ENCODE data around the gene LARGE1. TPM values are rescaled to one million over a fixed set of nuclear protein-coding genes. Genes with fewer than 3 reads are reported as not detected.

Gene LARGE1
- total RNA-seq, 1 experiment from 2014 or later, result 2.5 TPM

- H3K27ac ChIP-seq (ENCODE audit: low read length), result no peak overlapping the region
- intact Hi-C loops (cut with micrococcal nuclease; ENCODE audit: unreplicated experiment), result no loop called here
- H3K36me3 ChIP-seq (ENCODE audit: control insufficient read depth, insufficient read depth, low read length), result no peaks in the 10 kb centered on the region
- ChIA-PET CTCF (no interaction called here), POLR2A (no interaction called here)
- TF ChIP-seq TCF7L2 (IDR thresholded peaks at IDR 0.05; ENCODE audit: low read depth, low read length) (no peak), REST (IDR thresholded peaks at IDR 0.05; ENCODE audit: insufficient read depth in 1 of 2, low read depth in 2 of 2, low read length in 1 of 2) (no peak), SIN3A (IDR thresholded peaks at IDR 0.05; ENCODE audit: borderline replicate concordance, insufficient read depth, low read depth, low read length) (no peak), POLR2AphosphoS5 (IDR thresholded peaks at IDR 0.05; ENCODE audit: low read depth, low read length) (no peak)
- in situ Hi-C loops (cut with HindIII; ENCODE audit: low pct_unique_long_range_greater_than_20kb, low sequenced_read_pairs), result no loop called here
- no TSS peak for BruUV-seq (replicated peaks)
- DNase-seq (ENCODE audit: low read depth, low spot score) (no peak), ATAC-seq (no peak)
- no peaks in the 10 kb centered on the region for H3K27me3 ChIP-seq (ENCODE audit: control insufficient read depth, insufficient read depth, low read length)
- no peak overlapping the region for H3K4me3 ChIP-seq (ENCODE audit: low read depth in 2 of 2, low read length in 2 of 2)
- H3K4me1 ChIP-seq (ENCODE audit: control insufficient read depth, insufficient read depth, low read length), result no peaks in the 10 kb centered on the region
- no peaks in the 10 kb centered on the region for H3K9me3 ChIP-seq (ENCODE audit: control insufficient read depth, insufficient read depth, low read depth, low read length)
Observed at GRCh38 chr22:33865996-33866395, 54.3 kb downstream of the LARGE1 start.

DNA sequence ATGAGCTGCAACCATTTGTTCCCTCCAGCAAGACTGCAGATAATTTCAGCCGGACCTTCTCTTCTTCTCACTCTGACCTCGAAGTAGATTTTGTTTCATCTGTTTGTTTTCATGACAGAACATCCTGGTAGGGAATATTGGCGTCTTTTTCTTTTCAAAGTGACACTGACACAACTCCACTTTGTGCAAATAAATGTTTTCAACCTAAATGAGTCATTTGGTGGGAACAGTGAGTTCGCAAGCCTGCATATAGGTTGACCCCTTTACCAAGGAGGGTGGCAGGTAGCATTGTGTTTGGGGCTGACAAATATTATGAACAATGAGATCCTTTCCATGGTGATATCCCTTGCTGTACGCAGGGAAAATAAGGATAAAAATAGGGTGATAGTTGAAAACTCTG is 55.0 kb downstream of the LARGE1 start:
- Histone ChIP-seq H3K27me3 (ENCODE audit: control insufficient read depth, insufficient read depth, low read length) (no peaks in the 10 kb centered on the region), H3K4me3 (ENCODE audit: low read depth in 2 of 2, low read length in 2 of 2) (no peak overlapping the region), H3K27ac (ENCODE audit: low read length) (no peak overlapping the region), H3K36me3 (ENCODE audit: control insufficient read depth, insufficient read depth, low read length) (no peaks in the 10 kb centered on the region), H3K9me3 (ENCODE audit: control insufficient read depth, insufficient read depth, low read depth, low read length) (no peaks in the 10 kb centered on the region), H3K4me1 (ENCODE audit: control insufficient read depth, insufficient read depth, low read length) (no peaks in the 10 kb centered on the region)
- no TSS peak for BruUV-seq (replicated peaks)
- DNase-seq (ENCODE audit: low read depth, low spot score), result no peak
- TF ChIP-seq REST (IDR thresholded peaks at IDR 0.05; ENCODE audit: insufficient read depth in 1 of 2, low read depth in 2 of 2, low read length in 1 of 2) (no peak), POLR2AphosphoS5 (IDR thresholded peaks at IDR 0.05; ENCODE audit: low read depth, low read length) (no peak), TCF7L2 (IDR thresholded peaks at IDR 0.05; ENCODE audit: low read depth, low read length) (no peak), SIN3A (IDR thresholded peaks at IDR 0.05; ENCODE audit: borderline replicate concordance, insufficient read depth, low read depth, low read length) (no peak)
- TF ChIP-seq, protein P1, sequence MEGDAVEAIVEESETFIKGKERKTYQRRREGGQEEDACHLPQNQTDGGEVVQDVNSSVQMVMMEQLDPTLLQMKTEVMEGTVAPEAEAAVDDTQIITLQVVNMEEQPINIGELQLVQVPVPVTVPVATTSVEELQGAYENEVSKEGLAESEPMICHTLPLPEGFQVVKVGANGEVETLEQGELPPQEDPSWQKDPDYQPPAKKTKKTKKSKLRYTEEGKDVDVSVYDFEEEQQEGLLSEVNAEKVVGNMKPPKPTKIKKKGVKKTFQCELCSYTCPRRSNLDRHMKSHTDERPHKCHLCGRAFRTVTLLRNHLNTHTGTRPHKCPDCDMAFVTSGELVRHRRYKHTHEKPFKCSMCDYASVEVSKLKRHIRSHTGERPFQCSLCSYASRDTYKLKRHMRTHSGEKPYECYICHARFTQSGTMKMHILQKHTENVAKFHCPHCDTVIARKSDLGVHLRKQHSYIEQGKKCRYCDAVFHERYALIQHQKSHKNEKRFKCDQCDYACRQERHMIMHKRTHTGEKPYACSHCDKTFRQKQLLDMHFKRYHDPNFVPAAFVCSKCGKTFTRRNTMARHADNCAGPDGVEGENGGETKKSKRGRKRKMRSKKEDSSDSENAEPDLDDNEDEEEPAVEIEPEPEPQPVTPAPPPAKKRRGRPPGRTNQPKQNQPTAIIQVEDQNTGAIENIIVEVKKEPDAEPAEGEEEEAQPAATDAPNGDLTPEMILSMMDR (IDR thresholded peaks at IDR 0.05), result no peak
- no peak for ATAC-seq
- CTCF ChIA-PET, result no interaction called here
- in situ Hi-C loops (cut with HindIII; ENCODE audit: low pct_unique_long_range_greater_than_20kb, low sequenced_read_pairs) (no loop called here), intact Hi-C loops (cut with micrococcal nuclease; ENCODE audit: unreplicated experiment) (no loop called here)
- POLR2A ChIA-PET, result no interaction called here

All from Panc1 (cell line).